Measurements from ENCODE around the gene NECTIN2. TPM values are rescaled to one million over a fixed set of nuclear protein-coding genes. Genes with fewer than 3 reads are reported as not detected.

Gene NECTIN2
- total RNA-seq, 2 experiments from 2014 or later = 0.36 to 0.65 TPM

DNA sequence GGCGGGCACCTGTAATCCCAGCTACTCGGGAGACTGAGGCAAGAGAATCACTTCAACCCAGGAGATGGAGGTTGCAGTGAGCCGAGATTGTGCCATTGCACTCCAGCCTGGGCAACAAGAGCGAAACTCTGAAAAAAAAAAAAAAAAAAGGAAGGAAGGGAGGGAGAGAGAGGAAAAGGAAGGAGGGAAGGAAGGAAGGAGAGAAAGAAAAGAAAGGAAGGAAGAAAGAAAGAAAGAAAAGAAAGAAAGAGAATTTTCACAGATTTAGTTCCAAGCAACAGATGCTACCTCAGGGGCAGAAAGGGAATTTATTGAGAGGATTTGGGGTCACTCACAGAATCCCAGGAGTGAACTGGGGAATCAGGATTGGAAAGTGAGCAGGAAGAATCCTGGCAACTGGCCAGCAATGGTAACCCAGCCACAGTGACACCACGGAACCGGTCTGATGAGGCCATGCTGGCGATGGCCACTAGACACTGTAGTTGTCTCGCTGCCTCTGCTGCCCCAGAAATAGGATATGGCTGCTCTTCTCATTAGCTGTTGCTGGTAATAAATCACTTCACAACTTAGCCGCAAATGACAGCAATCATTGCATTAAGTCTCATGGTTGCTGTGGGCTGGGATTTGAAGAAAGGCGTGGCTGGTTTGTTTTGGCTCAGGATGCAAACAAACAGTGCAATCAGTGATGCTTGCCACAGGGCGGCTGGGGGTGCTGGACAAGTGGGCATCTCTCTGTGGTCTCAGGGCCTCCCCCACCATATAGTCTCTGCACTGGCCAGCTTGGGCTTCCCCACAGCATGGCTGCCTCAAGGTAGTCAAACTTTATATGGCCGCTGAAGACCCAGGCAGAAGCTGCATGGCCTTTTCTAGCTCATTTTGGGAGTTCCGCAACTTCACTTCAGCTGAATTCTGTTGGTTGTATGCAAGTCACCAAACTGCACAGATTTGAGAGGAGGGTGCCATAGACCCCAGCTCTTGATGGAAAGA, 42.4 kb upstream of the NECTIN2 start:
- ChIA-PET POLR2A (interaction anchor here (0.6 to 0.7 kb wide), 3 partner anchors 9 to 35 kb away, joined by 3 read pairs; no protein-coding TSS in a partner anchor), CTCF (interaction anchor here (1.3 to 1.9 kb wide), 4 partner anchors 9 to 80 kb away, joined by 4 to 7 read pairs (median 6); no protein-coding TSS in a partner anchor)
- intact Hi-C loops (cut with micrococcal nuclease) = no loop called here
- ATAC-seq (no peak), DNase-seq (no peak)
- TF ChIP-seq, protein P1, sequence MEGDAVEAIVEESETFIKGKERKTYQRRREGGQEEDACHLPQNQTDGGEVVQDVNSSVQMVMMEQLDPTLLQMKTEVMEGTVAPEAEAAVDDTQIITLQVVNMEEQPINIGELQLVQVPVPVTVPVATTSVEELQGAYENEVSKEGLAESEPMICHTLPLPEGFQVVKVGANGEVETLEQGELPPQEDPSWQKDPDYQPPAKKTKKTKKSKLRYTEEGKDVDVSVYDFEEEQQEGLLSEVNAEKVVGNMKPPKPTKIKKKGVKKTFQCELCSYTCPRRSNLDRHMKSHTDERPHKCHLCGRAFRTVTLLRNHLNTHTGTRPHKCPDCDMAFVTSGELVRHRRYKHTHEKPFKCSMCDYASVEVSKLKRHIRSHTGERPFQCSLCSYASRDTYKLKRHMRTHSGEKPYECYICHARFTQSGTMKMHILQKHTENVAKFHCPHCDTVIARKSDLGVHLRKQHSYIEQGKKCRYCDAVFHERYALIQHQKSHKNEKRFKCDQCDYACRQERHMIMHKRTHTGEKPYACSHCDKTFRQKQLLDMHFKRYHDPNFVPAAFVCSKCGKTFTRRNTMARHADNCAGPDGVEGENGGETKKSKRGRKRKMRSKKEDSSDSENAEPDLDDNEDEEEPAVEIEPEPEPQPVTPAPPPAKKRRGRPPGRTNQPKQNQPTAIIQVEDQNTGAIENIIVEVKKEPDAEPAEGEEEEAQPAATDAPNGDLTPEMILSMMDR (IDR thresholded peaks at IDR 0.05) = no peak
- Mint-ChIP-seq H3K4me1 (ENCODE audit: low read depth) (no peaks in the 10 kb centered on the region), H3K36me3 (ENCODE audit: low read depth) (no peaks in the 10 kb centered on the region), H3K9me3 (no peaks in the 10 kb centered on the region), H3K27me3 (peaks cover 10% of the 10 kb centered on the region), H3K4me3 (no peak overlapping the region), H3K27ac (no peak overlapping the region)

DNA sequence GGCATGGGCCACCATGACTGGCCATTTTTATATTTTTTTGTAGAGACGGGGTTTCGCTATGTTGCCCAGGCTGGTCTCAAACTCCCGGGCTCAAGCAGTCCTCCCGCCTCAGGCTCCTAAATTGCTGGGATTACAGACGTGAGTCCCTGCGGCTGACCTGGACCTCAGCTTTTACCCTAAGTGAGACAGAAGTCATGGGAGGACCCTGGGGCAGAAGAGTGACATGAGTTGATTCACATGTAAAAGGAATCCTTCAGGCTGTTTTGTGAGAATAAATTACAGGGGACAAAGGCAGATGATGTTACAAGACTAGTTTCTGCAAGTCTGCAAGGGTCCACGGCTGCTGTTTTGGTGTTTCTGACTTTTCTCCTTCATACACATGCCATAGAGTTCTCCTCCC, 39.8 kb upstream of the NECTIN2 start:
- Mint-ChIP-seq H3K36me3 (ENCODE audit: low read depth) (no peaks in the 10 kb centered on the region), H3K9me3 (no peaks in the 10 kb centered on the region), H3K27ac (no peak overlapping the region), H3K27me3 (peaks cover 22% of the 10 kb centered on the region), H3K4me3 (no peak overlapping the region), H3K4me1 (ENCODE audit: low read depth) (no peaks in the 10 kb centered on the region)
- DNase-seq = no peak
- ChIA-PET POLR2A (no interaction called here), CTCF (interaction anchor here (1.2 kb wide), 1 partner anchor 83 kb away, joined by 4 read pairs; no protein-coding TSS in a partner anchor)
- intact Hi-C loops (cut with micrococcal nuclease) = no loop called here
- ATAC-seq = no peak
- TF ChIP-seq, protein P1 (IDR thresholded peaks at IDR 0.05) = no peak

DNA sequence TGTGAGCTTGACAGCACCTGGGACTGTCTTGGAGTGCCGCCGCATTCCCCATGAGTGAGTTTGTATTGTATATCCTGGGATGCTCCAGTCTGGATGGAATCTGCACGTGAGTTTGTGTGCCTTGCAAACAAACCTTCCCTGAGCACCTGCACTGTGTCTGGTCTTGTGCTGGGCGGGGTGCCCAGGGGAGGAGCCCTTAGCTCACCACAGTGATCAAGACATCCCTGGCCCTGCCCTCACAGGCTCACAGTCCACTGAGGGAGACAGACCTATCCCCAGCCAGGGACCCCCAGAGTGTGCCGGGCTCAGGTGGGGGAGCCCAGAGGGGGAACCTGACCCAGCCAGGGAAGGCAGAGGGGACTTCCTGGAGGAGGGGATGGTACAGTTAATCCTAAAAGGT, 38.9 kb upstream of the NECTIN2 start:
- Mint-ChIP-seq H3K27ac (no peak overlapping the region), H3K4me1 (ENCODE audit: low read depth) (no peaks in the 10 kb centered on the region), H3K36me3 (ENCODE audit: low read depth) (no peaks in the 10 kb centered on the region), H3K4me3 (no peak overlapping the region), H3K27me3 (peaks cover 22% of the 10 kb centered on the region), H3K9me3 (no peaks in the 10 kb centered on the region)
- TF ChIP-seq, protein P1 (IDR thresholded peaks at IDR 0.05) = no peak
- ChIA-PET CTCF (interaction anchor here (1.0 to 1.2 kb wide), 5 partner anchors 9 to 150 kb away, joined by 3 to 4 read pairs (median 3); no protein-coding TSS in a partner anchor), POLR2A (no interaction called here)
- ATAC-seq (no peak), DNase-seq (no peak)
- intact Hi-C loops (cut with micrococcal nuclease) = no loop called here

DNA sequence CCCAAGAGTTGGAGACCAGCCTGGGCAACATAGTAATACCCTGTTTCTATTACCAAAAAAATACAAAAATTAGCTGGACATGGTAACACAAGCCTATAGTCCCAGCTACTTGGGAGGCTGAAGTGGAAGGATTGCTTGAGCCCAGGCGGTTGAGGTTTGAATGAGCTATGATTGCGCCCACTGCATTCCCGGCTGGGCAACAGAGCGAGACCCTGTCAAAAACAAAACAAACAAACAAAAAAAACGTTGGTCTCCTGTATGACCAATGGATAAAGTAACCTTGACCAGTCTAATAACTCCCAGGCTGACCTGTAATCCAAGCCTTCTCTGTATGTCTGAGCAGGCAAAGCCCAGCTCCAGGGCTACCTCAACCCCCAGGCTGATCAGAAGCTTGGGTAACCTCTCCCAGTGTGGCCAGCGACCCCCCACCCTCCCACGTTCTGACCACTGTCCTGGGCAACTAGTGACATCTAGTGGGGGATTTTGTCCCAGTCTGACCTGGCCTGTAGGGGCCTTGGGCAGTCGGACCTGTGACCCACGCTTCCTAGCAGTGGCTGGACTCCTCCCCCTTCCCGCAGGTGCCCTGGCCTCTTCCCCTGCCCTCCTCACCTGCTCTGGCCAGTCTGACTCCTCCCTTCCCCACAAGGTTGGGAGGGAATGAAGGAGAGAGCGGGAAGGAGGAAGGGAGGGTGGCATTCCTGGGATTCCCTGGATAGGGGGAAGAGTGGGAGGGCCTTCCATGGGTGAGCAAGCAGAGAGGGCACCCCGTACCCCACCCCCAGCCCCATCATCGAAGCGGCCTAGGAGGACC, 38.2 kb upstream of the NECTIN2 start:
- Mint-ChIP-seq H3K27ac (no peak overlapping the region), H3K9me3 (no peaks in the 10 kb centered on the region), H3K36me3 (ENCODE audit: low read depth) (no peaks in the 10 kb centered on the region), H3K4me3 (no peak overlapping the region), H3K4me1 (ENCODE audit: low read depth) (no peaks in the 10 kb centered on the region), H3K27me3 (peaks cover 22% of the 10 kb centered on the region)
- ATAC-seq (no peak), DNase-seq (no peak)
- TF ChIP-seq, protein P1 (IDR thresholded peaks at IDR 0.05) = no peak
- intact Hi-C loops (cut with micrococcal nuclease) = no loop called here
- POLR2A ChIA-PET = no interaction called here
- CTCF ChIA-PET = interaction anchor here (1.0 to 1.2 kb wide), 5 partner anchors 9 to 151 kb away, joined by 3 to 4 read pairs (median 3); no protein-coding TSS in a partner anchor
